ENCODE results near the gene NBPF3.
"Not testable (repeated sequence)": the region's sequence is repeated elsewhere in the genome, so short reads cannot be mapped to it uniquely, and the experiment has no call there.

The NBPF3 gene

GRCh38 chr1:21518774-21519455 lies 79.0 kb downstream of the NBPF3 start:
- no peak for DNase-seq (ENCODE audit: low read depth in 2 of 2)

- not testable (repeated sequence) for DNase-seq (ENCODE audit: low read depth in 2 of 2)
Observed at GRCh38 chr1:21519486-21520070, 79.6 kb downstream of the NBPF3 start.

GRCh38 chr1:21520899-21521716 lies 81.2 kb downstream of the NBPF3 start:
- DNase-seq (ENCODE audit: low read depth in 2 of 2), result no peak

GRCh38 chr1:21521717-21522060 lies 81.8 kb downstream of the NBPF3 start:
- no peak for DNase-seq (ENCODE audit: low read depth in 2 of 2)

- no peak for DNase-seq (ENCODE audit: low read depth in 2 of 2)
Observed at GRCh38 chr1:21522525-21523038, 82.6 kb downstream of the NBPF3 start.

GRCh38 chr1:21523297-21523813 lies 83.4 kb downstream of the NBPF3 start:
- no peak for DNase-seq (ENCODE audit: low read depth in 2 of 2)

- no peak for DNase-seq (ENCODE audit: low read depth in 2 of 2)
Observed at GRCh38 chr1:21524220-21524619, 84.3 kb downstream of the NBPF3 start.

- no peak for DNase-seq (ENCODE audit: low read depth in 2 of 2)
Observed at GRCh38 chr1:21524686-21525339, 84.9 kb downstream of the NBPF3 start.

GRCh38 chr1:21525340-21525717 lies 85.4 kb downstream of the NBPF3 start:
- no peak for DNase-seq (ENCODE audit: low read depth in 2 of 2)

GRCh38 chr1:21526441-21526840 lies 86.5 kb downstream of the NBPF3 start:
- DNase-seq (ENCODE audit: low read depth in 2 of 2), result no peak

- DNase-seq (ENCODE audit: low read depth in 2 of 2), result no peak
Observed at GRCh38 chr1:21530368-21531016, 90.6 kb downstream of the NBPF3 start.

GRCh38 chr1:21531241-21531640 lies 91.3 kb downstream of the NBPF3 start:
- DNase-seq (ENCODE audit: low read depth in 2 of 2), result no peak

GRCh38 chr1:21532496-21532895 lies 92.6 kb downstream of the NBPF3 start:
- no peak for DNase-seq (ENCODE audit: low read depth in 2 of 2)

GRCh38 chr1:21532992-21533534 lies 93.1 kb downstream of the NBPF3 start:
- DNase-seq (ENCODE audit: low read depth in 2 of 2), result no peak

GRCh38 chr1:21534146-21534545 lies 94.2 kb downstream of the NBPF3 start:
- DNase-seq (ENCODE audit: low read depth in 2 of 2), result no peak
